ENCODE measurements around the gene TARDBP.
A peak's percentile ranks its signal among the peaks of the same experiment; 100 is the strongest.
"Not testable (repeated sequence)": the region's sequence is repeated elsewhere in the genome, so short reads cannot be mapped to it uniquely, and the experiment has no call there.

TARDBP gene

DNA sequence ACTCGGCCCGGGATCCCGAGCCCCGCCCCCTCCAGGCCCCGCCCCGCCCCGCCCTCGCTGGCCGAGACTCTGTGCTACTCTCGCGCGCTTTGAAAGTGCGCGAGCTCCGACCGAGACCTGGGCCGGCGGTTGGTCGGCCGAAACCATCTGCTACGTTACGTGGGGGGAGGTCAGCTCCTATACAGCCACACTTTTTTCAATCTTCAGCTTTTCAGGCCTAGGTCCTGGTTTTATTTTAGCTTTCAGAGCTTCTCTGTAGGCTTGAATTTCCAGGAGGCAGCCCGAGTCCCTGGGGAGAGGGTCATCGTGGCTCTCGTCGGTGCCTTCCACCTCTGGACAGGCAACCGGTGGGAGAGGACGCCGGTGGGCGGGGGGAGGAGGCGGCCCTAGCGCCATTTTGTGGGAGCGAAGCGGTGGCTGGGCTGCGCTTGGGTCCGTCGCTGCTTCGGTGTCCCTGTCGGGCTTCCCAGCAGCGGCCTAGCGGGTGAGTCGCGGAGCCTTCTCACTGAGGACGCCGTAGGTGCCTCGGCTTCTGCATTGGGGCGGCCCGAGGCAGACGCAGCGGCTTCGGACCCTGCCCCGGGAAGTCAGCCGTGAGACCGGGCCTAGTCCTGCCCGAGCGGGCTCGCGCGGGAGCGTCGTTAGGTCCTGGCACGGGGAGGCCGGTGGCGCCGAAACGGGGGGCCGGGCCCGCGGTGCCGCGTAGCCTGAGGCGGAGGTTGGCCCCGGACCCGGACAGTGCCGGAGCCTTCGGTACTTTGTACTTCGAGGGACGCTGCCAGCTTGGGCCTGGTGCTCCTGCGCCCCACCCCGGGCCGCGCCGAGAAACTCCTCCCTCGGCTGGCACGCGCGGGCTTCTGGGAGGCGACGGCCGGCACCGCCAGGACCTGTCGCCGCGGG lies at the start of gene TARDBP:
Gene TARDBP, plus strand, starts transcription at position 395 of the 900 bp plus-strand sequence. CDS start 1,074 bp downstream, outside the sequence.
- DNase-seq (ENCODE audit: low read depth in 1 of 2, low spot score in 1 of 2), result peak; percentile 83 to 89

DNA sequence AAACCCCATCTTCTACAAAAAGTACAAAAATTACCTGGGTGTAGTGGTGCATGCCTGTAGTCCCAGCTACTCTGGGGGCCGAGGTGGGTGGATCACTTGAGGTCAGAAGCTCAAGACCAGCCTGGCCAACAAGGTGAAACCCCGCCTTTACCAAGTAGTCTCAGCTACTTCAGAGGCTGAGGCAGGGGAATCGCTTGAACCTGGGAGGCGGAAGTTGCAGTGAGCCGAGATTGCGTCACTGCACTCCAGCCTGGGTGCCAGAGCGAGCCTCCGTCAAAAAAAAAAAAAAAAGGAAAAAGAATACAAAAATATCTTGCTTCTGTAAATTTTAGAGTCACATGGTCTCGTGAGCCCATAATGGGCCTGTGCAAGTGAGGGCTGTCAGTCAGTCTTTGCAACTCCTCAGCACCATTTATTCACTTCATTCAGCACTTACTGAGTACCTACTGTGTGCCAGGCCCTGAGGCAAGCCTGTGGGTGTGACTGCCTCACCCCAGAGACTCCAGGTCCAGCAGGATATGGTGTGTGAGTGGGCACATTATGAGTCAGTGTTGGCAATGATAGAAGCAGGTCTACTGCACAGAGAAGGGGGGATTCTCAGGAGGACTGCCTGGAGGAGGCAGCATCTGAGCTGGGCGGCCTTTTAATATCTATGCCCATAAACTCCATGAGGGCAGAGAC lies 46.8 kb upstream of the TARDBP start:
- no peak for DNase-seq (ENCODE audit: low read depth in 1 of 2, low spot score in 1 of 2)

- no peak for DNase-seq (ENCODE audit: low read depth in 1 of 2, low spot score in 1 of 2)
These were observed 45.4 kb upstream of the TARDBP start for GRCh38 chr1:10967090-10967489.

GRCh38 chr1:10968411-10968826 lies 44.0 kb upstream of the TARDBP start:
- DNase-seq (ENCODE audit: low read depth in 1 of 2, low spot score in 1 of 2), result no peak

DNA sequence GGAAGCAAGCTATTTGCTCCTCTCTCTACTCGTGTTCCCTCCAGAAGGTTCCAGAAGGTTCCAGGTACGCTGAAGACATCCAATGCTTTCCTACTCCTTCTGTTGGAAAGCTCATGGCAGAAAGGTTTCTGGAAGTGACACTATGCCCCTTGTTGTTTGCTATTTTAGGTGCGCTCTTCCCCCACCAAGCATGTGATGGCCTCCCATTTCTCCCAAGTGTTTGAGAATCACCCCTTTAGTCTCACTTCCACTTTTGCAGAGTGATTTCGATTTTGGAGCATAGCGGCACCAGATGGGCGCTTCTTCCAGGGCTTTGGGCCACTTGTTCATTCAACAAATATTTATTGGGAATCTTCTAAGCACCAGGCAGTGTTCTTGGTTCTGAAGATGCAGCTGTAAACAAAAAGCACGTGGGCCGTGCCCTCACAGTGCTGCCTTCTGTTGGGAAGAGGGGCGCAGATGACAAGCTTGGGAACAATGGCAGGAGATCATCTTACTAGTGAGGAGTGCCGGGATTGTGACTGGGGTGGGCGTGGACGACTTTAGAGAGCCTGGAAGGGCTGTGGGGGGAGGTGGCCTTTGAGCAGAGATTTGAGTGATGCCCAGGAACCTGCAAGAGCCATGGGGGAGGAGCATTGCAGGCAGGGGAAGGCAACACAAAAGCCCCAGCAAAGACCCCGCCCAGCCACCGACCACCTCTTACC lies 43.0 kb upstream of the TARDBP start:
- no peak for DNase-seq (ENCODE audit: low read depth in 1 of 2, low spot score in 1 of 2)

GRCh38 chr1:10969971-10970332 lies 42.5 kb upstream of the TARDBP start:
- no peak for DNase-seq (ENCODE audit: low read depth in 1 of 2, low spot score in 1 of 2)

DNA sequence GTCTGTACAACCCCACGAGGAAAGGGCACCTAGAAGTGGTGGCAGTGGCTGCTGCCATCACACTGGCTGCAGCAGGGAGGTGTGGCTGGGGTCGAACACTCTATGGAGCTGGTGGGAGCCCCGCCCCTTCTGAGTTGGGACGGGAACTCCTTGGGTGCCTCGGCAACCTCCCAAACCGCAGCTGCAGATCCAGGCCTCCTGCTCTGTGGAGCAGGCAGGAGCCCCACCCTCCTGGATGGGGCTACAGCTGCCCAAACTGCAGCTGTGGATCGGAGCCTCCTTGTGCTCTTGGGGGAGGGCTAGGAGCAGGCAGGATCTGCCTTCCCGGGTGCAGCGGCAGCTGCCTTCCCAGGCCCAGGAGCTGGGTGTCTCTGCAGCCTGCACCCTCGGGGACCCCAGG lies 38.9 kb upstream of the TARDBP start:
- no peak for DNase-seq (ENCODE audit: low read depth in 1 of 2, low spot score in 1 of 2)

DNA sequence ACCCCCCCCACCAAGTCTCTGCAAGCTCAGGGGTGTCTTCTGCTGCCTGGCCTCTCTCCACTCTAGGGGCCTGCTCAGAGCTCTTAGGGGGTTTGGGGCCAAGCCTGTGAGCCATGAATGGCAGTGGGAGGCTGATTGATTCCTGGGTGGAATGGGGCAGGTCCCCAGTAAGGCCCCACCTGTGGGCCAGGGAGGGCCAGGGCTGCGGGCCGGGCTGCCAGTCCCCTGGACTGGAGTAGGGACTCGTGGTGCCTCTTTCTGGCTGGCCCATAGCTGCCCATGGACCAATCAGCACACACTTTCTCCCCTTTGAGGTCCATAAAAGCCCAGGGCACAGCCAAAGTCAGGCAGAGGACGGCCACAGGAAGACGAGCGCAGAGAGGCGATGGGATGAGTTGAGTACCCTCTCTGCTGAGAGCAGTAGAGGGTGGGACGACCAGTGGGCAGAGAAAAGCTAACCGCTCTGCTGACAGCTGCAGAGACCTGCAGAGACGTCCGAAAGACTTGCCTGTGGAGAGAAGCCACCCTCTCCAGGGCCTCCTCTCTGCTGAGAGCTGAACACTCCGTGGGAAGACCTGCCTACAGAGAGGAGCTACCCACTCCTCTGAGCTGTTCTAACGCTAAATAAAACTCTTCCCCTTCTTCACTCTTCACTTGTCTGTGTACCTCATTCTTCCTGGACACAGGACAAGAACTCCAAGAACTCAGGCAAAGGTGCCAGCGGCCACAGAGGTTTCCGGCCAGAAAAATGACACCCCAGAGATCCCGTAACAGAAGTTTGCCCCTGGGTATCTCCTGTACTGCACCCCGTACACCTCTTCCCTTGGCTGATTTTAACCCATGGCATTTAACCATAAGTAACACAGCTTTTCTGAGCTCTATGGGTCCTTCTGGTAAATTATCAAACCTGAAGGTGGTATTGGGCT lies 38.2 kb upstream of the TARDBP start:
- no peak for DNase-seq (ENCODE audit: low read depth in 1 of 2, low spot score in 1 of 2)

DNA sequence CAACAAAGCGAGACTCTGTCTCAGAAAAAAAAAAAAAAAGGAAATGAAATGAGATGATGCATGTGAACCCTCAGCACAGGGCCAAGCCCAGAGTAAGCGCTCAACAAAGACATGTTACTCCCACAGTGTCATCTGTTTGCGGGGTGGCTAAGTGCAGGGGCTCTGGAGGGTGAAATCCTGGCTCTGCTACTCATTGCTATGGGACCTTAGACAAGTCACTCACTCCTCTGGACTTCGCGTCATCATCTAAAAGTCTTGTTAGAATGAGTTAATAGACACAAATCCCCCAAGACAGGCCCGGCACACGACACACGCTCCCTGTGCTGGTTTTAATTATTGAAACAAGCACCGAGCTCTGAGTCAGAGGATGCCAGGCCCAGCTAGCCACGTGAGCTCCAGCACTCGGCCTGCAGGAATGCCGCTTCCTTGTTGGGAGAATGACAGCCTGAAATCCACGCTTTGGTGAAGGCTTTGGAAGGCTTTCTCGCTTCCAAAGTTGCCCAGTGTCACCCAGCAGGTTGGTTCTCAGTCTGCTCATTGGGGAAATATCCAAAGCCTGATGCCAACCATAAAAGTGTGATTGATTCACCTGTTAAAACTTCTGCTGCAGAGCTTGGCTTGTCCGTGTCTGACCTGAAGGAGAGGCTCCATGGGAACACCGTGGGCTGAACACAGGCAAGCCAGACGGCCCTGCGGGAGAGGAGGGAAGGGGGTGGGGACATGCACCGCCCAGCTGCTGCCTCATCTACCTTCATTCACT lies 36.7 kb upstream of the TARDBP start:
- no peak for DNase-seq (ENCODE audit: low read depth in 1 of 2, low spot score in 1 of 2)

DNA sequence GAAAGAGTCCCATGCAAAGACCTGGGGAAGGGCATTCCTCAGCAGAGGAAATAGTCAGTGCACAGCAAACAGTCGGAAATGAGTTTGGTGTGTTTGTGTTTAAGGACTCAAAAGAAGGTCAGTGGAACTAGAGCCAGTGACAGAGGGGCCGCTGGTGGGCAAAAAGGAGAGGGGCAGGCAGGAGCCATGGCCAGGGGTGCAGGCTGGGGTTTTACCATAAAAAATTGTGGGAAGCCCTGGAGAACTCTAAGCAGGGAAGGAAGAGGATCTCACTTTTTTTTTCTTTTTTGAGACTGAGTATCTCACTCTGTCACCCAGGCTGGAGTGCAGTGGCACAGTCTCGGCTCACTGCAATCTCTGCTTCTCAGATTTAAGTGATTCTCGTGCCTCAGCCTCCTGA lies 33.7 kb upstream of the TARDBP start:
- DNase-seq (ENCODE audit: low read depth in 1 of 2, low spot score in 1 of 2), result no peak

GRCh38 chr1:10979483-10979920 lies 33.0 kb upstream of the TARDBP start:
- no peak for DNase-seq (ENCODE audit: low read depth in 1 of 2, low spot score in 1 of 2)

DNA sequence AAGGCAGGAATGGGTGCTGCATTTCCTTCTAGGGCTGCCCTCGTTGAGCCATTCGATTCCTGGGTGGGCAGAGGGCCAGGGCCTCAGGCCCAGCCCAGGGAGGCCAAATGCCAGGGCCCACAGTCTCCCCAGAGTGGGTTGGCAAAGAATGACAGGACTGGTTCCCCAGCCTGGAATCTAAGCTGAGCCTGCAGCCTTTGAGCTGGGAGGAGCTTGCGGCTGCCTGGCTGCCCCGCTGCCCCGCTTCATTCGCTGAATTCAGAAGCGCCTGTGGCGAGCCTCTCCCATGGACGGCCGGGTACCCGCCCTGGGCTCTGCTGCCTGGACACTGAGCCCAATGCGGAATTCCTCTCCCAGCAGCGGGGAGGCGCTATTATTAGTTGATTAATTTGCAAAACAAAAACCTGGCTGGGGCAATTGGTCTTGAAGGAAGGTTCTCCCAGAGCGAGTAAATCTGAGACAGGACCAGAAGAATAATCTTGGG lies 32.3 kb upstream of the TARDBP start:
- no peak for DNase-seq (ENCODE audit: low read depth in 1 of 2, low spot score in 1 of 2)

- no peak for DNase-seq (ENCODE audit: low read depth in 1 of 2, low spot score in 1 of 2)
These were observed 31.4 kb upstream of the TARDBP start for GRCh38 chr1:10980841-10981727.

GRCh38 chr1:10986525-10986890 lies 25.9 kb upstream of the TARDBP start:
- DNase-seq (ENCODE audit: low read depth in 1 of 2, low spot score in 1 of 2), result no peak

DNA sequence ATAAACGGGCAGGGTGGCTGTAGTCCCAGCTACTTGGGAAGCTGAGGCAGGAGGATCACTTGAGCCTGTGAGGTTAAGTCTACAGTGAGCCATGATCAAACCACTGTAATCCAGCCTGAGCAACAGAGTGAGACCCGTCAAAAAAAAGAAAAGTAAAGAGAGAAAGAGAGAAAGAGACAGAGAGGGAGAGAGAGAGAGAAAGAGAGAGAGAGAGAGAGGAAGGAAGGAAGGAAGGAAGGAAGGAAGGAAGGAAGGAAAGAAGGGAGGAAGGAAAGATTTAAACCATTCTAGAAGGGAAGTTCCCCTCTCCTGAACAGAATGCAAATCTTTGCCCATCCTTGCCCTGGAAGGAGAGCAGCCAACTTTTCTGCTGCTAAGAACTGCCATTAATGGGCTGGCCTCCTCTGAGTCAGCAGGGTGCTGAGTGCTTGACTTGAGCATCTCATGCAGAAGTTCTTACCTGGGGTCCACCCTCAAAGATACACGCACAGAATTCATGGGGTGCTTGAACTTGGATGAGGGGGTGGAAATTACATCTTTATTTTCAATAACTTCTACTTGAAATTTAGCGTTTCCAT lies 24.5 kb upstream of the TARDBP start:
- DNase-seq (ENCODE audit: low read depth in 1 of 2, low spot score in 1 of 2), result no peak

DNA sequence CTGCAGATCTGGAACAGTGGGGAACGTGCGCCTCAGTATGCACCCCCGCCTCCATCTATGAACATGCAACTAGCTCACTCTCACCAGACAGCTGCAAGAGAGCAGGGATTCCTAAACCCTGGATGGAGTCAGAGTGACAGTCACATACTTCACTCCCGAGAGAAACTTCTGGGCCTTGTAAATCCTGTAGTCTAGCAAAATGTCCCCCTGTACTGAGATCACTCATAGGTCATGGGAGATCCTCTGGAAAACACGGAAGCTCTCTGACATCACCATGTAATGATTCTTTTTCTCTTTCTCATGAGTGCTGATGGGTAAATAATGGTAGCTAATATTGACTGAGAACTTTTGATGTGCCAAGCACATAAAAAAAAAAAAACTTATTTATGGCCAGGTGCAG lies 23.4 kb upstream of the TARDBP start:
- DNase-seq (ENCODE audit: low read depth in 1 of 2, low spot score in 1 of 2), result no peak

DNA sequence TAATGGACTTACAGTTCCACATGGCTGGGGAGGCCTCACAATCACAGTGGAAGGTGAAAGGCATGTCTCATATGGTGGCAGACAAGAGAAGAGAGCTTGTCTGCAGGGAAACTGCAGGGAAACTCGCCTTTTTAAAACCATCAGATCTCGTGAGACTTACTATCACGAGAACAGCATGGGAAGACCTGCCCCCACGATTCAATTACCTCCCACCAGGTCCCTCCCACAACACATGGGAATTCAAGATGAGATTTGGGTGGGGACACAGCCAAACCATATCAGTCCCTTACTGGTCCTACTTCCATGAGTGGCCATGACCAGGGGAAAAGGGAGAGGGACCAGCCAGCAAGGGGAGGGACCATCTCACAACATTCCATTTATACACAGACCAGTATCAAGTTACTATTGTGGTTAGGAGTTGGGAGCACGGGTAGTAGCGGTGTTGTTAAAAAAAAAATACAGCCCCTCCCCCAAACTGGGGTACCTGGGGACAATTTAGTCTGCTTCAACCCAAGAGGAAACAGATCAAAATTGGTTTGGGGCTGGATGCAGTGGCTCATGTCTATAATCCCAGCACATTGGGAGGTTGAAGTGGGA lies 22.4 kb upstream of the TARDBP start:
- DNase-seq (ENCODE audit: low read depth in 1 of 2, low spot score in 1 of 2), result not testable (repeated sequence)

DNA sequence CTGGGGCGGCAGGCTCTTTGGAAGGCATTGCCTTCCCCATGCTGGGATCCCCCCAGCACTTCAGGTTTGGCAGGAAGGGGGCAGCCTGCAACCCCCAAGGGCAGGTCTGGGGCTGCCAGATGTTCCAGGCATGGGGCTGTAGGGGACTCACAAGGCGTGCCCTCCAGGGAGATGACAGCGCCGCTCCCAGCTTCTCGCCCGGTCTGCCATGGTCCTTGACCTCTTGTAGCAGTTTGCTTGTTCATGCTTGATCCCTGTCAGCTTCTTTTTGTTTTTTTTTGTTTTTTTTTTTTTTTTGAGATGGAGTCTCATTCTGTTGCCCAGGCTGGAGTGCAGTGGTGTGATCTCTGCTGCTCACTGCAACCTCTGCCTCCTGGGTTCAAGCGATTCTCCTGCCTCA lies 21.6 kb upstream of the TARDBP start:
- DNase-seq (ENCODE audit: low read depth in 1 of 2, low spot score in 1 of 2), result no peak

Data from activated CD4-positive, alpha-beta T cell treated with anti-CD3 and anti-CD28 coated beads, Interleukin-2, amount 50 U/mL, for 24 hours (primary cell).